Stimulated activated CD8-positive, alpha-beta memory T cell treated with anti-CD3 and anti-CD28 coated beads, Interleukin-12 subunit alpha, Interleukin-12 subunit beta, amount 100 ng/mL, for 1 hour (primary cell): Measurements from ENCODE around the gene LHPP.

ENCODE experiments used
- DNase-seq: peaks from one replicate; pipeline ENCODE4 v3.0.0-alpha.2; 2020; ENCODE audit warnings: low read depth

The LHPP gene

DNA sequence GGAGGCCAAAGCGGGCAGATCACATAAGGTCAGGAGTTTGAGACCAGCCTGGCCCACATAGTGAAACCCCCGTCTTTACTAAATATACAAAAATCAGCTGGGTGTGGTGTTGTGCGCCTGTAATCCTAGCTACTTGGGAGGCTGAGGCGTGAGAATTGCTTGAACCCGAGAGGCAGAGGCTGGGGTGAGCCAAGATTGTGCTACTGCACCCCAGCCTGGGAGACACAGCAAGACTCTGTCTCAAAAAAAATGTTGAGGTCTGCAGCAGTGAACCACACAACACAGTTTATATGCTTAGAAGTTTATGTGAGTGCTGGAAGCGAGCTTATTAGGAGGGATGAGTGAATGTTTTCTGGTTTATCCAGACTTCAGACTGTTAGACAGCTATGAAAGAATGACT is 10.4 kb downstream of the LHPP start:
- no peak for DNase-seq

DNA sequence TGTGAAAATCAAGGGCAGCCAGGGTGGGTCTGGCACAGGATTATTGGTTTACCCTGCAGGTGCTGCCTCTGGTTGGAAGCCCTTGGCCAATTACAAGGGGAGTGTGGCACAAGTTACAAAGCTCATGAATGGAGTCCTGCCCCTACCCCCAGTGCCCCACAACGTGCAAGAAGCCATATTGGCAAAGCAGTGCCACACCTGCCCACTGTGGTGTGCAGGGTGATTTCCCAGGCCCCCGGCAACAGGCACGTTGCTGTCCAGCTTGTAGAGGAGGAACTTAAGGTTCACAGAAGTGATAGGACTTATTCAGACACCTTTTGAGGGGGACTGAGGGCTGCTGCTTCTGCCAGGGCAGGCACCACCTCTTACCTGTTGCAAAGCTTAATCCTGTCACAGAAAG is 11.4 kb downstream of the LHPP start:
- DNase-seq, result no peak

DNA sequence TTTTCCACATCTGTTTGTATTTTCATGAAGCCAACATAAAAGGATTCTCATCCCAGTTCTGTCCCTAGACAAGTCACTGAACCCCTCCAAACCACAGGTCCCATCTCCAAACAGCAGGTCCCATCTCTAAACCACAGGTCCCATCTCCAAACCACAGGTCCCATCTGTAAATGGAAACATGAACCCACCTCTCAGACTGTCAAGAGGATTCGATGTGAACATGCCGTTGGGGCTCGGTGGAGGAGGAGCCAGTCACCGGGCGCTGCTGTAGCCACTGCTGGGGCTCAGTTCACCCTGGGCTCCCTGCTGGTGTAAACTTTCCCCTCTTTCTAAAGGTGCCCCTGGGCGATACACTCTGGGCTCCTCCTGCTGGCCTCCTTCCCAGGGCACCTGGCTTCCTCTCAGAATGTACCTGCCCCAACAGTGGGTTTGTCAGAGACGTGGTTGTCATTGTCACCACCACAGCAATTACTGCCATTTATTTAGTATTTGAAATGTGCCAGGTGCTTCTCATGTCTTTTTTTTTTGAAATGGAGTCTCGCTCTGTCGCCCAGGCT is 13.0 kb downstream of the LHPP start:
- DNase-seq, result no peak

DNA sequence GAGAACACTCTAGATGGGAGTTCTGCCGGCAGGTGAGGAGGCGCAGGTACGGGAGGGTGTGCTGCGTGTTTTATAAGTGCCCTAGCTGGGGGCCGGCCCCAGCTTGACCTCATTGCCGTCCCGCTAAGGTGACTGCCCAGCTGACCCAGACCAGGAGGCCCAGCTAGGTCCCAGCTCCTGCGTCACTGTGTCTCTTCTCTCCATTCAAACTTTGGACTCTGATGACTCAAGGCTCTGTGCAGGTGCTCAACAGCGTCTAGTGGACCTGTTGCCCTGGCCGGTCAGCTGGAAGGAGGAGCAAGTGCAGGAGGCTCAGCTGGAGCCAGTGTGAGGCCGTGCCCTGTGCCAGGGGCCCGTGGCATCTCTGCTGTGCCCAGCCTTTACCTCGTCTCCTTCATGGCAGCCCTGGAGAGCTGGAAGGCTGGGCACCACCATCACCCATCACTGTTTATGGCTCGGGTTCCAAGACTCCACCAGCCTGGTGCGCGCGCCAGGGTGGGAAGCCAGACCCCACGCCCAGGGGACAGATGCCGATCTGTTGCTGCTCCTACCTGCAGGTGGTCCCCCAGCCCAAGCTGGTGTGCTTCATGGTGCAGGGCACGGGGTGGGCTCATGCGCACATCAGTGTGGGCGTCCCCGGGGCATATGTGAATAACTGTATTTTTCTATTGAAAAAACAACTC is 14.6 kb downstream of the LHPP start:
- DNase-seq, result no peak

DNA sequence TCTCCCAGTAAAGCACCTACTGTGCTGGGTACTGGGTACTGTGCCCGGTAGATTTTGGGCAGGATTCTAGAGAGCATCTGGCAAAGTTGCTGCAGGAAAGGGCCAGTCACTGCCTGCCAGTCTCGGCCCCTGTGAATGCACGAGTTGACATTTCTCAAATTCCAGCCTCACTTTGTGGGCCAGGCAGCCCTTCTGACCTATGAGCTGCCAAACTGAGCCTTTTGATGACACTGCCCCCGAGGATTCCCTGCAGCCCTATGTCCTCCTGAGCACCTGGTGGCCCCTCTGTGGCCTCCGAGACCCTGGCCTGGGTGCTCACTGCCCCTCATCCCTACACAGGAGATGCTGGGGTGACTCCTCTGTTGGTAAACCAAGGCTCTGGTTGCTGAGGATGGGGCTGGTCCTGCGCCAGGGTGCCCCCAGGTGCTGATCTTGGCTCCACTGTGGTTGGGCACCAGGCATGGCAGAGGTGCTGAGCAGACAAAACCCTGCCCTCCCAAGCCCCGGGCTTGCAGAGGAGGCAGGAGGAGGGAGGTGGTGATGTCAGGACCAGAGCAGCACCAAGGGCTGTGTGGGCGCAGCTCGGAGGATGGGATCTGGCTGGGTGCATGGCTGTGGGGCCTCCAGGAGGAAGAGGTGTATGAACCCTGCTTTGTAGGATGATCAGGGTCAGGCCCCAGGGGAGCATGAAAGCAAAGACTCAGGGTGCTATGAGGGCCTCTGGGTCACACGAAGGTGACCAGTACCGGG is 16.2 kb downstream of the LHPP start:
- no peak for DNase-seq

DNA sequence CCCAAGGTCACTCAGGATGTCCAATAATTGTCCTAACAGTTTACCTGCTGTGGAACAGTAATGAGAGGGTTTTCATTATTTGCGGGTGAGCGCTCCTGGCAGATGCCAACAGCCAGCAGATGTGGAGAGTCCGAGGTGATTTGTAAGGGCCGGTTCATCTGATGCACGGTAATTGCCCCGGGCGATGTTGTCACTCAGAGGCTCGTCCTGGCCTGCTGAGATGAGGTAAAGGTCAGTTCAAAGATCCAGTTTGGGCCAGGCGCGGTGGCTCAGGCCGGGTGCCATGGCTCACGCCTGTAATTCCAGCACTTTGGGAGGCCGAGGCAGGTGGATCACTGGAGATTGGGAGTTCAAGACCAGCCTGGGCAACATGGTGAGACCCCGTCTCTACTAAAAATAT is 16.9 kb downstream of the LHPP start:
- no peak for DNase-seq

DNA sequence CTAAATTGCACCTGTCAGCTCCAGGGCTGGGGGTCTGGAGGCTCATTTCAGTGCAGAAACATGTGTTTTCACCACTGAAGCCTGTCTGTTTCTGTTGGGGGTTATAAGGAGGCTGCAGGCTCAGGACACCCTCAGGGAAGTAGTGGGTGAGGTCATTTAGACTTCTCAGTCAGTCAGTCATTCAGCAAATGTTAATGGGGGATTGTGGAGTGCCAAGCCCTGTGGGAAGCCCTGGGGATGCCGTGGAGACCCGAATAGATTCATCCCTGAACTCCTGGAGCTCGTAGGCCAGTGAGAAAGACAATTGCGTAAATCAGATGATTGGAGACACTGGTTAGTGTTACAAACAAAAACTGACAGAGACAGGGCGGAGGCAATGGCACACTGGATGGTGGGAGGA is 19.2 kb downstream of the LHPP start:
- DNase-seq, result no peak

DNA sequence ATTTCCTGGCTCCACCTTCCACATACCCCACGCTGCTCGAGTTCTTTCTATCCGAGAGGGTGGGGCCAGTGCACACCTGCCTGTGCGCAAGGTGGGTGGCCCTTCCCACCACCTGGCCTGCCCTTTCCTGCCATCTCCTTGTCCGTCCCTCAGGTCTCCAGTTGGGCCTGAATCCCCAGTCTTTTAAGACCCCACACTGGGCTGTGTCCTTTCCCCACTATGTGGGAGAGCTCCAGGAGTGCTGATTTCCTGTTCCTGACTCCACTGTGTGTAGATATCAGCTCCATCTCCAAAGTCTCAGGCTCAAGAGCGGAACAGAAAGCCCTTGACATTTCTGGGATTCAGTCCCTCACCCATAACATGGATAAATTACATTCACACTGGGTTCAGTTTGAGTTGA is 20.1 kb downstream of the LHPP start:
- DNase-seq, result no peak

DNA sequence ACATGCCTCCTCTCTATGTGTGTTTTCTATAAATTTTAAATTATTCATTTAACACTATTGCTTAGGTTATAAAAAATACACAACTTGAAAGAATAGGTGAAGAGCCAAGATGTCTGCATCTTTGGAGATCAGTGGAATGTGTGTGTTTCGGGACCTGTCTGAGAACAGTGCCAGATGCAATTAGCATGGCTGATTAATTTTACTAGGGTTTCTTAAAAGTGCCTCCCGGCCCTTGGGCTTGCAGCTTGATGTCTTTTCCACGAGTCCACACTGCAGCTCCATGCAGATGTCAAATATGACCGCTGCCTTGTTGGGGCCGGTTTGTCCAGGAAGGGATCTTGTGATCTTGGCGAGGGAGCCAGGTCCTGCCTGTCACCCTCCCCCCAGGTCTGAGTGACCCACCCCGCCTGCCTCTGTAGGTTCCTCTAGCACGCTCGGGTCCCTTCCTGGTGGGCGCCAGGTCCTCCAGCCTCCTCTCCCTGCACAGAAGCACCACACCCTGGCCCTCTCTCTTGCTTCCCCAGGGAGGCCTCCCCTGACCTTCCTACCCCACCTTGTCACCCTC is 20.7 kb downstream of the LHPP start:
- no peak for DNase-seq

DNA sequence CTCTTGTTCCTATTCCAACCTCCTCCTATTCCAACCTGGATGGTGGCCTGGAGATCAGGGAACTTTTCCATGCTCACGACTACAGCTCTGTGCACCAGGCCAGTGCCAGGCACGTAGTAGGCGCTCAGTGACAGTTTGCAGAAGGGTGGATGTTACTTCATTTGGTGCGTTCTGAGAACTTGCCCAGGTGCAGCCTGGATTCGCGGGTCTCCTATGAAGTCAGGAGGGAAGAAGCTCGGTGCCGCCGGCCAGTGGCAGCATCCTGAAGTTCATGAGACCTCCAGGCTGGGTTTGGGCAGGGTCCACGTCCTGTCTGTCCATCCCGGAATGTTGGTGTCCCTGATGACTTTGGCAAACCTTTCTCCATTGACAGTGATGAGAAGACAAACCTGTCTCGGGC is 21.3 kb downstream of the LHPP start:
- no peak for DNase-seq

DNA sequence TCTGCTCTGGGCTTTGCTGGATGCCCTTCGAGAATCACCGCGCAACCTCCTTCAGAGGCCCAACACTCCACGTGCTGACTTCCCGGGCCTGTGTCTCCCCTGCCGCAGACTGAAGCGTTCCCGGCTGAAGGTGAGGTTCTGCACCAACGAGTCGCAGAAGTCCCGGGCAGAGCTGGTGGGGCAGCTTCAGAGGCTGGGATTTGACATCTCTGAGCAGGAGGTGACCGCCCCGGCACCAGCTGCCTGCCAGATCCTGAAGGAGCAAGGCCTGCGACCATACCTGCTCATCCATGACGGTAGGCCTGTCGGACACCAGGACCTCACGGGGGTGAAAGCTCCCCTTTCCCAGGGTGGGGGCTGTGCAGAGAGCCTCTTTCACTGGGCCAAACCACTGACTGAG is 22.4 kb downstream of the LHPP start:
- no peak for DNase-seq

DNA sequence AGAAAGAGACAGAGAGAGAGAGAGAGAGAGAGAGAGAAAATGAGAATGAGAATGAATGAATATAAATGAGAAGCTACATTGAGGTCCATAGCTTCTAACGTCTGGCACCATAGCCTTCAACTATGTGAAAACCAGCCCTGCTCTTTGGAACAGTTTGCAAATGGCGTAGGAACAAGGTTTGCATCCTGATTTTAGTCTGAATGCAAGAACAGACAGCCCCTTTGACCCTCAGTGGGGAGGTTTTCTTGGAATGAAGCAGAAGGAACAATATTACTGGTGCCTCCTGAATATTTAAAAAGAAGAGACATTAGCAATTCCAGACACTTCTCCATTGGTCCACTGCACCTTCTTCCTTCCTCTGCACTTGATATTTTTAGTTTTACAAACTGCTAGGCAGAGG is 23.0 kb downstream of the LHPP start:
- no peak for DNase-seq

DNA sequence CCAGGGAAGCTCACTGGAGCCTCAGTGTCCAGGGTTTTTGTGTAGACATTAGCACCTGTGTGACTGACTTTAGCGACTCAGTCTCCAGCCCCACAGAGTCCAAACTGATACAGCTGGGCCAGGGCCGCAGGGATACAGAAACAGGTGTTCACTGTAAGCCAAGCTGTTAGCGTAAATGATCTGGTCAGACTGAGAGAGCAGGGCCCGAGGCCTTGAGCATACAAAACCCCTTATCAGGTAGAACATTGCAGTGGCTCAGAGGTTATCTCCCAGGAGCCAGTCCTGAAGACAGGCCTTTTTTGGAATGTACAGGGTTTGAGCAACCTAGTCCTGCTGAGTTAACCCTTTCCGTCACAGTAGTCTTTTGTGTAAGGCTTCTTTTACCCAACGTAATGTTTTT is 25.0 kb downstream of the LHPP start:
- no peak for DNase-seq

DNA sequence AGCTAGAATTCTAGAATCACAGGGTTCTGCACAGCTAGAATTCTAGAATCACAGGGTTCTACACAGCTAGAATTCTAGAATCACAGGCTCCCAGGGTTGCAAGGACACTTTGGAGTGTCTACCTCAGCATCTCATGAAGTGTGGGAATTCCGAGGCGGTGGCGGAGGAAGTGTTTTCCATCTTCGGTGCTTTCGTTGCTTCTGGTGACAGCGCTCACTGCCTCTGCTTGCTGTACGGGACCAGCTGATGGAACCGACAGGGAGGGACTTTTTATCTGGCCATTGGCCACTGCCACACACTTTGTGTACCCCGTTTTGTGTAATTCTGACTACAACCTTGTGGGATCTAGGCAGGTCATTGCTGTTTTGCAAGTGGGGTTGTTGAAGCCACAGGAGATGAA is 29.5 kb downstream of the LHPP start:
- no peak for DNase-seq

DNA sequence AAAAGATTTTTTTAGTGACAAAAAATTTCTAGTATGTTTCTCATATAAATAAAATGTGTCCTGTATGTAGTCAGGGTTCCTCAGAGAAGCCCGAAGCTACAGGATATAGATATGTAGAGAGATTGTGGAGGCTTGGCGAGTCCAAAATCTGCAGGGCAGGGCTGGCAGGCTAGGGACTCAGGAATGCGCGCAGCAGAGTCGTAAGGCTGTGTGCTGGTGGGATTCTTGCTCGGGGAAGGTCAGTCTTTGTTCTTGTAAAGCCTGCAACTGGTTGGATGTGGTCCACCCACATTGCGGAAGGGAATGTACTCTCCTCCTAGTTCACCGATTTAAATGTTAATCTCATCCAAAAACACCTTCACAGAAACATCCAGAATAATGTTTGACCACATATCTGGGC is 30.6 kb downstream of the LHPP start:
- no peak for DNase-seq

DNA sequence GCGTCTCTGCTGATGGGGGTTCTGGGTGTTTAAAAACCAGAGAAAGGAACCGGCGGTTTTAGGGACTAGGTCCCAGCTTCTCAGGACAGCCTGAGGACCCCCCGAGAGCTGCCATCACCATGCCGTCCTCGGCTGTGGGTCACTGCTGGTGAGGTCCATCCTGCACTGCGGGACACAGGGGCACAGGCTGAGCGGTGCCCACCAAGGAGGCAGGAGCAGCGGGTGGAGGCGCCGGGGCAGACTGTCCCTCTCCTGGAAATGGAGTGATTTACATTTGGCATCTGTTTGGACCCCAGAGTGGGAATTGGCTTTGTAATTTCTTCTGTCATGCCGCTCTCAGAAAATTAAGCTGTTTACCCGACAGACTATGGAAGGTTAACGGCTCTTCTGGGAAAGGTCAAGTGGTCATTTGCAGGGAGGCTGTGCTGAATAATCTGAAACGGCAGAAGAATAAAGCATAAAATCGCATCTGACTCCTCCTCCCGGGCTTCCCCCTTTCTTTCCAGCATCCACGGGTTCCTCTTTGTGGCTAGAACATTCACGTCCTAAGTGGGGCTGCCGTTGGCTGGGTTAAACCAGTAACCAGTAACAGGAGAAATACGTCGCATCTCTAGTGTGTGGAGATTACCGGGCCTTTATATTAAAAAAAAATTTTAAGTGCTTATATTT is 31.7 kb downstream of the LHPP start:
- DNase-seq, result no peak

DNA sequence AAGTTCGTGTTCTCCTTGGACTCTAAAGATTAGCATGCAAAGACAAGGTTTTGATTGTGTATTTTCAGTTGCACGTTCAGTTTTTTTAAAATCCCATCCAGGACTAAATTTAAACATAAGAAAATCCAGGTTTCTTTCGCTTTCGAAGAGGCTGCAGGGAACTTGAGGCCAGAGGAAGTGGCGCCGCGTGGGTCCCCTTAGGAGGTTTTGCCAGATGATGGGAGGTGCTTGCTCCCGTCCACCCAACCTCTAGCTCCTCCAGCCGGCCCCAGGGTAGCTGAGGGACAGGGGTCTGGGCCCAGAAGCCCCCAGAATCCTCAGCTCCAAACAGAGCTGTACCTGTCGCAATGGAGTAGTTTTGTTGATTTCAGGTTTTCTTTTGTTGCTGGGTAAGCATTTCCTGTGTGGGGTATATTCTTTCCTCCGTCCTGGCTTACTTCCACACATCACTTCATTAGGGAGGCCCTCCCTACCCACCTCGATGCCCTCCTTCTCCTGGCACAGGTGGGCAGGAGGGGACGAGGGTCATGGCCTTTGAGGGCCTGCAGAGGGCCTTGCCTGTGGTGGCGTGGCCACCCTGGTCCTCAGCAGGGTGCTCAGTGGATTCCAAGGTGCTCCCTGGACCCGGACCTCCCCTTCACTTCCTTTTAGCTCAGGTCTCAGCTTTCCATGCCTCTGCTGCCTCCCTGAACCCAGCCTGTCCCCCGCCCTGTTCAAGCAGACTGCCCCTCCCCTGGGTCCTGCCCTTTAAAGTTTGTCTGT is 32.6 kb downstream of the LHPP start:
- DNase-seq, result no peak

DNA sequence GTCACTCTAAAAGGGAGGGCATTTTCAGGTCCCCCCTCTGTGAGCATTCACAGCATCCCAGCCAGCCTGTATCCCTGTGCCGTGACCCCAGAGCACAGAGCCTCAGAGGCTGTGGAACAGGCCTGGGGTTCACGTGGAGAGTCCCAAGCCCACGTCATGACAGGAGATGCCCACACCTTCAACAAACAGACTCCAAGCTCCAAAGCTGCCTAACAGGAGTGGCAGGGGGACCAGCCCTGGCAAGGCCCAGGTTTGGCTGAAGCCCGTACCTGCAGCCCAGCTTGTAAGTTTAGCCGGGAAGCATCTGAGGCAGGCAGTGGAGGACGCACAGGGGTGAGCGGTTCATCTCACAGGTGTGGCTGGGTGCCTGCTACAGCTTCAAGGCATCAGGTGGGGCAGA is 33.5 kb downstream of the LHPP start:
- DNase-seq, result no peak

DNA sequence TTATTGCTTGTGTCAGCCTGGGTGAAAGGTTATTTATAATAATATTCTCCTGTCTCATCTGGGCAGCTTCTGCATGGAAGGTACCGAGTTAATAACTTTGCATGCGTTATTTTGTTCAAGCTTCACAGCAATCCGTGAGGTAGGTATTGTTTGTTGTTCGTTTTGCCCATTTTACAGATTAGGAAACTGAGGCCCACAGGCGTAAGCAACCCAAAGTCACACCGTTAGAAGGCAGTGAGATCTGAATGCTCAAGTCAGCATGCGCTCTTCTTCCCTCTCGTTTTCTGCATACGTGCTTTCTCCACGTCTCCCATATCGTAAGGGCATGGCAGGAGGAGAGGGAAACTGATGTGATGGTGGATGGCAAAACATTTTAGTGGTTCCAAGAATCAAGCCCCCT is 34.1 kb downstream of the LHPP start:
- no peak for DNase-seq

DNA sequence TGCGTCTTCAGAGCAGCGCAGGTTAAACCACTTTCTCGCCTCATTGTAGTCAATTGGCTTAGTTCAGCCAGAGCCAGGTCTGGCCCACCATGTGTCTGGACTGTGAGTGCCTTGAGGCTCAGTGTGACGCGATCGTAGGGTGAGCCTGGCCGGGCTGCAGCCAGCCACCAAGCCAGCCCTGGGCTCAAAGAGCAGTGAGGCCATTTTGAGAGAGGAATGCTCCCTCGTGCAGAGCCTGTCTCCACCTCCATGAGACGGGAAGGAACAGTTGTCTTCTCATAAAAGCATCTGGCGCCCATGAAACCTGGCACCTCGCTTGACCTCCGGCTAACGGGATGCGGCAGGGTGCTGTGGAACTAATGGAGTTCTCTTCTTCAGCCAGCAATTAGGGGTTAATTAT is 34.5 kb downstream of the LHPP start:
- DNase-seq, result no peak

DNA sequence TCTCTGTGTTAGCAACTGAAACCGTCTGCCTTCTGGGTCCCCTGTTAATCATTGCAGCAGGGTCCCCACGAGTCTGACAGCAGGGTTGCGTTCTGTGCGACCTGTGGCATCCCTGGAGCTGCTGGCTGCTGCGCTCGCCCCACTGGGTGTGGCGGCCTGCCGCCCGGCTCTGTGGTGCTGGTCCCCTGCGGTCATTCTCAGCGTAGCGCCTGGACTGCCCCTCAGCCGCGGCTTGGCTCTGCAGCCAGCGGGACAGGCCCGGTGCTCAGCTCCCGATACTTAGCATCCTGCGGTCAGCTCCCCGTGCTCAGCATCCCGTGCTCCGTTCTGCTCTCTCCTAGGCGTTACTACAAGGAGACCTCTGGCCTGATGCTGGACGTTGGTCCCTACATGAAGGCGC is 35.0 kb downstream of the LHPP start:
- DNase-seq, result no peak
